Endothelial cell (in vitro differentiated cells): ENCODE data around the gene RAB5A. TPM values are rescaled to one million over a fixed set of nuclear protein-coding genes. Genes with fewer than 3 reads are reported as not detected.
"Not testable (repeated sequence)": the region's sequence is repeated elsewhere in the genome, so short reads cannot be mapped to it uniquely, and the experiment has no call there.

Experiments
- DNase-seq: peaks from one replicate; pipeline ENCODE4 v3.0.0; 2021; ENCODE audit warnings: low spot score
- H3K27ac Mint-ChIP-seq: one replicate; pipeline ENCODE4 v1.8.0; 2021; ENCODE audit warnings: mixed read lengths, inconsistent platforms; ENCODE audit not compliant: unreplicated experiment
- H3K27me3 Mint-ChIP-seq: one replicate; pipeline ENCODE4 v1.8.0; 2021; ENCODE audit warnings: mild to moderate bottlenecking, moderate library complexity, mixed read lengths, inconsistent platforms; ENCODE audit not compliant: unreplicated experiment
- H3K36me3 Mint-ChIP-seq: one replicate; pipeline ENCODE4 v1.8.0; 2021; ENCODE audit warnings: mild to moderate bottlenecking, low read depth, mixed read lengths, inconsistent platforms; ENCODE audit not compliant: unreplicated experiment
- H3K4me1 Mint-ChIP-seq: one replicate; pipeline ENCODE4 v1.8.0; 2021; ENCODE audit warnings: mild to moderate bottlenecking, mixed read lengths, inconsistent platforms; ENCODE audit not compliant: unreplicated experiment
- H3K4me3 Mint-ChIP-seq: one replicate; pipeline ENCODE4 v1.8.0; 2021; ENCODE audit warnings: mild to moderate bottlenecking, mixed read lengths, inconsistent platforms; ENCODE audit not compliant: unreplicated experiment
- H3K9me3 Mint-ChIP-seq: one replicate; pipeline ENCODE4 v1.8.0; 2021; ENCODE audit warnings: mixed read lengths, inconsistent platforms; ENCODE audit not compliant: unreplicated experiment
- CTCF ChIP-seq: fragments of 200-600 bp; sonication (generic); IDR thresholded peaks from one replicate; pipeline ENCODE4 v1.5.0; 2021; ENCODE audit warnings: antibody characterized with exemption; ENCODE audit not compliant: unreplicated experiment
- total RNA-seq: library from RNA; stranded (reverse); fragmentation: NEBNext Ultra II Directional; extraction: Animal tissue kit (Norgen Biotek cat#: 25700); gene quantifications from one replicate; pipeline ENCODE4 v1.2.1, GENCODE V29; 2021; ENCODE audit not compliant: unreplicated experiment

The RAB5A gene
- total RNA-seq, 1 donor from 2014 or later, result 84.5 TPM

- H3K4me1 Mint-ChIP-seq, result peaks cover 28% of the 10 kb centered on the region
- TF ChIP-seq CTCF, result no peak
- no peak for DNase-seq
- H3K27ac Mint-ChIP-seq, result peak overlapping the region; percentile 100
- H3K36me3 Mint-ChIP-seq, result peaks cover 5% of the 10 kb centered on the region
- H3K9me3 Mint-ChIP-seq, result no peaks in the 10 kb centered on the region
- H3K27me3 Mint-ChIP-seq, result peaks cover 22% of the 10 kb centered on the region
- H3K4me3 Mint-ChIP-seq, result peak overlapping the region; percentile 99
Measured at GRCh38 chr3:19945969-19946831, 697 bp upstream of the RAB5A start.

DNA sequence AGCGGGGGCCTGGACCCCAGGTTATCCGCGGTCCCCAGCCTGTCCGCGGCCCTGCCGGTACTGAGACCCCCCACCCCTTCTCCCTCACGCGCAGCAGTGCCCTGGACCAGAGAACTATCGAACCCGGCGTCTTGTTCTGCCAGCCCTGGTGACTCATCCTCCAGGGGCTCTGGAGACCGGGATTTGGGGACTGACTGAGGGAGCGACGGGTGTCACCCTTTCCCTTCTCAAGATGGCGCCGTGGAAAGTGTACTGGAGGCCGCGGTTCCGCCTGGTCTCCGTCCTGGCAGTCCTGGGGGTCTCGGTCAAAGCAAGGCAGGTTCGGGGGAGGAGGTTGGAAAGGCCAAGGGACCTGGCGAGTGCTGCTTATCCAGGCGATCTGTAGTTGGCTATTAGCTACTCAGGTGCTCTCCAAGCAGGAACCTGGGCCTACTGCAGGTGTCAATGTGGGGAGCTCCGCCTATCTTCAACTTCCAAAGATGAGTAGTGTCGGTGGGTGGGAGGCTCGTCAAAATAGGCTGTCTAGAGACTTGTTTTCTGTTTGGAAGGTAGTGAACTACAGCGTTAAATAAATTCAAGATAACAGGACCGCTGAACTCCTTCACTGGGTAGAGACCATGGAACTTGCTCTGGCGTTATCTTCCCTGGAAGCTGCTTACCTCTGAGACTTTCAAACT, 790 bp downstream of the RAB5A start:
- Mint-ChIP-seq H3K36me3 (peaks cover 10% of the 10 kb centered on the region), H3K4me1 (peaks cover 32% of the 10 kb centered on the region), H3K27ac (peak overlapping the region; percentile 100), H3K4me3 (peak overlapping the region; percentile 99), H3K9me3 (no peaks in the 10 kb centered on the region), H3K27me3 (peaks cover 22% of the 10 kb centered on the region)
- TF ChIP-seq CTCF, result no peak
- DNase-seq, result peak; percentile 38

DNA sequence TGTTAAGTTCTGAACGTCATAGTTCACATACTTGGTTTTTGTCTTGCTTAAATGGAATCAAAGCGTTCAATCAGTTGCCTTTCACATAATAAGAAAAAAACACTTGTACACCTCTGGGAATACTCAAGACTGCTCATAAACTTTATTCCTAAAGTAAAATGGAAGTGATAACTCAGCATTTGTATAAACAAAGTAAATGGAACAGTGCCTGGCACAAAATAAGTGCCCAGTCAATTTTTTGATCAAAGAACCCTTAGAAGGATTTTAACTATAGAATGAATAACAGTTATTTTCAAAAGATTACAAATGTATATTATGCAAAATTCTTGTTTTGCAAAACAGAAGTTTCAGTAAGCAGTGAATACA, 1.3 kb downstream of the RAB5A start:
- H3K4me3 Mint-ChIP-seq, result peak overlapping the region; percentile 99
- H3K36me3 Mint-ChIP-seq, result peaks cover 10% of the 10 kb centered on the region
- TF ChIP-seq CTCF, result no peak
- peaks cover 32% of the 10 kb centered on the region for H3K4me1 Mint-ChIP-seq
- no peaks in the 10 kb centered on the region for H3K9me3 Mint-ChIP-seq
- peak overlapping the region; percentile 100 for H3K27ac Mint-ChIP-seq
- no peak for DNase-seq
- H3K27me3 Mint-ChIP-seq, result peaks cover 22% of the 10 kb centered on the region

DNA sequence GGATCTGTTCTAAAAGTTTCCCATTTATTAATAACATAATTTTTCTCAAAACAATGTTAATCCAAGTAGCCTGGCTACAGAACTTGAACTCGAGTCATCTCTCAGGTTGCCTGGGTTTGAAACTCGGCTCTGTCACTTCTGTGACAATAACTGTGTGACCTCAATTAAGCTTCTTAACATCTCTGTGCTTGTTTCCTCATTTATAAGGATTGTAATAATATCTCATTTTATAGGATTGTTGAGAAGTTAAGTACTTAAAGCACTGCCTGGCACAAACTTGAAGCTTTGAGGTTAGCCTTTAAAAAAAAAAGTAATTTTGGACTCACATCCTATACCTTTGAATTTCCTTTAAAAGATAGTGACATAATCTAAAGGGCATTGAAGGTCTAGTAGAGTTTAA, 3.4 kb downstream of the RAB5A start:
- Mint-ChIP-seq H3K4me3 (no peak overlapping the region), H3K27me3 (peaks cover 17% of the 10 kb centered on the region), H3K27ac (no peak overlapping the region), H3K9me3 (no peaks in the 10 kb centered on the region), H3K4me1 (peaks cover 28% of the 10 kb centered on the region), H3K36me3 (peaks cover 12% of the 10 kb centered on the region)
- TF ChIP-seq CTCF, result no peak
- DNase-seq, result no peak

- H3K4me1 Mint-ChIP-seq, result peaks cover 7% of the 10 kb centered on the region
- H3K9me3 Mint-ChIP-seq, result no peaks in the 10 kb centered on the region
- DNase-seq, result no peak
- no peak overlapping the region for H3K27ac Mint-ChIP-seq
- no peaks in the 10 kb centered on the region for H3K27me3 Mint-ChIP-seq
- no peak overlapping the region for H3K4me3 Mint-ChIP-seq
- no peak for TF ChIP-seq CTCF
- peaks cover 13% of the 10 kb centered on the region for H3K36me3 Mint-ChIP-seq
Measured at GRCh38 chr3:19954676-19955075, 7.8 kb downstream of the RAB5A start.

DNA sequence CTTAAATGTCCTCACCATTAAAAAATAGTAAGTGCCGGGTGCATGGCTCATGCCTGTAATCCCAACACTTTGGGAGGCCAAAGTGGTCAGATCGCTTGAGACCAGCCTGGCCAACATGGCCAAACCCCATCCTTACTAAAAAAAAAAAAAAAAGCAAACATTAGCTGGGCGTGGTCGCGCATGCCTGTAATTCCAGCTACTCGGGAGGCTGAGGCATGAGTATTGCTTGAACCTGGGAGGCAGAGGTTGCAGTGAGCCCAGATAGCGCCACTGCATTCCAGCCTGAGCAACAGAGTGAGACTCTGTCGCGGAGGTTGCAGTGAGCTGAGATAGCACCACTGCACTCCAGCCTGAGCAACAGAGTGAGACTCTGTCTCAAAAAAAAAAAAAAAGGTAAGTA, 10.5 kb downstream of the RAB5A start:
- H3K9me3 Mint-ChIP-seq, H3K27me3 Mint-ChIP-seq, H3K27ac Mint-ChIP-seq, DNase-seq, H3K4me1 Mint-ChIP-seq, H3K4me3 Mint-ChIP-seq: not testable (repeated sequence)
- H3K36me3 Mint-ChIP-seq, result peaks cover 12% of the 10 kb centered on the region
